ENCODE data around the gene DCP1B. TPM values are rescaled to one million over a fixed set of nuclear protein-coding genes. Genes with fewer than 3 reads are reported as not detected.

DCP1B gene
- polyA plus RNA-seq, 2 of the 4 experiments (the other 2 are of a cell fraction), result 7.7 to 19.2 TPM

DNA sequence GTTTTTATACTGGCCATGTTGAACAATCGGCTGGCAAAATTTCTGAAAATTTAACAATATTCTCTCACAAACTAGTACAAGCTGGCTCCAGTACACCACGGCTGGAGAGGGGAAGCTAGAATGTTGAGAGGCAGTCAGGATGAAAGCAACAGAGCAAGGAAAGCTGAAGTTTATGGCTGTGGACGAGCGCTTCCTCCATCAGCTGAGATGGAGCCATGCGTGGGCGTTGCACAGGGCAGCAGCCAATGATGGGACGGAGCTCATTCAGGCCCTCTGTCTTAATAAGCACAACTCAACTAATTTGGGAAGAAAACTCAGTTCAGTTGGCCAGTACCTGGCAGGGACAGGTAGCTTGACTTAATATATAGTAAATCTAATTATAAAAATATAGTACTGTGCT is 14.1 kb upstream of the DCP1B start:
- ATAC-seq, result no peak
- no peak for FAIRE-seq
- Histone ChIP-seq H3K4me2 (no peak overlapping the region), H3K9me3 (no peaks in the 10 kb centered on the region; the same call in 2 of the 3 replicates), H3K4me1 (no peaks in the 10 kb centered on the region), H3K27ac (no peak overlapping the region), H3K4me3 (no peak overlapping the region)
- ChIA-PET POLR2A (interaction anchor here (0.5 kb wide), 1 partner anchor 18 kb away, joined by 4 read pairs; no protein-coding TSS in a partner anchor), CTCF (interaction anchor here (0.5 to 1.9 kb wide), 4 partner anchors 10 to 228 kb away, joined by 3 to 8 read pairs (median 3); no protein-coding TSS in a partner anchor)
- 69% methylated on average over 7 of the region's 7 CpGs for WGBS (ENCODE audit: missing lambda C conversion rate)
- TF ChIP-seq FOSB (CRISPR knock-in tag; IDR thresholded peaks at IDR 0.05) (no peak), BHLHE40 (IDR thresholded peaks at IDR 0.05; ENCODE audit: low read depth, low read length) (no peak), ZNF302 (CRISPR knock-in tag; IDR thresholded peaks at IDR 0.05) (no peak), NPAS2 (CRISPR knock-in tag; IDR thresholded peaks at IDR 0.05; ENCODE audit: borderline replicate concordance) (no peak)
- TF ChIP-seq, protein P1, sequence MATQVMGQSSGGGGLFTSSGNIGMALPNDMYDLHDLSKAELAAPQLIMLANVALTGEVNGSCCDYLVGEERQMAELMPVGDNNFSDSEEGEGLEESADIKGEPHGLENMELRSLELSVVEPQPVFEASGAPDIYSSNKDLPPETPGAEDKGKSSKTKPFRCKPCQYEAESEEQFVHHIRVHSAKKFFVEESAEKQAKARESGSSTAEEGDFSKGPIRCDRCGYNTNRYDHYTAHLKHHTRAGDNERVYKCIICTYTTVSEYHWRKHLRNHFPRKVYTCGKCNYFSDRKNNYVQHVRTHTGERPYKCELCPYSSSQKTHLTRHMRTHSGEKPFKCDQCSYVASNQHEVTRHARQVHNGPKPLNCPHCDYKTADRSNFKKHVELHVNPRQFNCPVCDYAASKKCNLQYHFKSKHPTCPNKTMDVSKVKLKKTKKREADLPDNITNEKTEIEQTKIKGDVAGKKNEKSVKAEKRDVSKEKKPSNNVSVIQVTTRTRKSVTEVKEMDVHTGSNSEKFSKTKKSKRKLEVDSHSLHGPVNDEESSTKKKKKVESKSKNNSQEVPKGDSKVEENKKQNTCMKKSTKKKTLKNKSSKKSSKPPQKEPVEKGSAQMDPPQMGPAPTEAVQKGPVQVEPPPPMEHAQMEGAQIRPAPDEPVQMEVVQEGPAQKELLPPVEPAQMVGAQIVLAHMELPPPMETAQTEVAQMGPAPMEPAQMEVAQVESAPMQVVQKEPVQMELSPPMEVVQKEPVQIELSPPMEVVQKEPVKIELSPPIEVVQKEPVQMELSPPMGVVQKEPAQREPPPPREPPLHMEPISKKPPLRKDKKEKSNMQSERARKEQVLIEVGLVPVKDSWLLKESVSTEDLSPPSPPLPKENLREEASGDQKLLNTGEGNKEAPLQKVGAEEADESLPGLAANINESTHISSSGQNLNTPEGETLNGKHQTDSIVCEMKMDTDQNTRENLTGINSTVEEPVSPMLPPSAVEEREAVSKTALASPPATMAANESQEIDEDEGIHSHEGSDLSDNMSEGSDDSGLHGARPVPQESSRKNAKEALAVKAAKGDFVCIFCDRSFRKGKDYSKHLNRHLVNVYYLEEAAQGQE (IDR thresholded peaks at IDR 0.05), result no peak
- no peak for DNase-seq (ENCODE audit: low read depth in 1 of 2, low spot score in 1 of 2)

DNA sequence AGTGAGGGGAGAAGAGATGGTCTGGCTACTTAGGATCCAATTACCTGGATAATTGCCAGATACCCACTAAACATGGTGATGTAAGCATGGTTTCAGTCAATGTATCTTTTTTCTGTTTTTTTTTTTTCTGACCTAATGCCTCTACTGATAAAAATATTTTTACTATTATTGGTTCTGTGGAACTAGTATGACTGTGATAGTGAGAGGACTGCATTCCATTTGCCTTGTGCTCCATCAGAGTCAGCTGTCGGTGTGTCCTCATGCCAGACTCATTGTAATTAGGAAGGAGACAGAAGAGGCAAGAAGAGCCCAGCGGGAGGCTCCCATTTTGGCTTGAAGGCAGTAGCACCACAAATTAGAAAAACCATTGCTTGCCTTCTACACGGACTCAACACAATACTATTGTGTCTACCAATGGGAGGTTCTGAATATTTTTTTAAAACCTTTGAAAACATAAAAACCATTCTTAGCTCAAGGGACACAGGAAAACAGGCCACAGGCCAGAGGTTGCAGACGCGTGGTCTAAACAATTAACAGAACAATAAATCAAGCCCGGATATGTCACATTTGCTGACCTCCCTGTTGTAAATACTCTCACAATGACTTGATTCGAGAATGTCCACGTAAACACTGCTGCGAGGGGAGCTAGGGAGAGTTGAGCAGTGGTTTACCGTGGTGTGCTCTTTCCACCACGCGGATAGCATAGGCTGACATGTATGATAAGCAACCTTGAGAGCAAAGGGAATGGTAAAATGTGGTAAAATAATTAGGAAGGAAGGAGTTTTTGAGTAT is 13.5 kb upstream of the DCP1B start:
- H3K9me3 ChIP-seq, result no peaks in the 10 kb centered on the region; the same call in 2 of the 3 replicates
- POLR2A ChIA-PET, result no interaction called here
- H3K27ac ChIP-seq, result no peak overlapping the region
- H3K4me3 ChIP-seq, result no peak overlapping the region
- FAIRE-seq (no peak), DNase-seq (ENCODE audit: low read depth in 1 of 2, low spot score in 1 of 2) (no peak), ATAC-seq (no peak)
- WGBS (ENCODE audit: missing lambda C conversion rate), result 59% methylated on average over 12 of the region's 12 CpGs
- CTCF ChIA-PET, result interaction anchor here (1.5 to 1.9 kb wide), 3 partner anchors 10 to 17 kb away, joined by 5 to 8 read pairs (median 6); no protein-coding TSS in a partner anchor
- H3K4me2 ChIP-seq, result no peak overlapping the region
- TF ChIP-seq, protein P2, sequence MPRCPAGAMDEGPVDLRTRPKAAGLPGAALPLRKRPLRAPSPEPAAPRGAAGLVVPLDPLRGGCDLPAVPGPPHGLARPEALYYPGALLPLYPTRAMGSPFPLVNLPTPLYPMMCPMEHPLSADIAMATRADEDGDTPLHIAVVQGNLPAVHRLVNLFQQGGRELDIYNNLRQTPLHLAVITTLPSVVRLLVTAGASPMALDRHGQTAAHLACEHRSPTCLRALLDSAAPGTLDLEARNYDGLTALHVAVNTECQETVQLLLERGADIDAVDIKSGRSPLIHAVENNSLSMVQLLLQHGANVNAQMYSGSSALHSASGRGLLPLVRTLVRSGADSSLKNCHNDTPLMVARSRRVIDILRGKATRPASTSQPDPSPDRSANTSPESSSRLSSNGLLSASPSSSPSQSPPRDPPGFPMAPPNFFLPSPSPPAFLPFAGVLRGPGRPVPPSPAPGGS (IDR thresholded peaks at IDR 0.05), result no peak
- TF ChIP-seq ZC3H11A (IDR thresholded peaks at IDR 0.05) (no peak), NFE2L2 (conservative IDR thresholded peaks at IDR 0.05; ENCODE audit: low read length) (no peak), FOSB (CRISPR knock-in tag; IDR thresholded peaks at IDR 0.05) (no peak), CBX2 (IDR thresholded peaks at IDR 0.05; ENCODE audit: borderline replicate concordance, low read depth) (no peak), MAZ (IDR thresholded peaks at IDR 0.05; ENCODE audit: borderline replicate concordance, low read depth, low read length) (no peak), ESRRA (IDR thresholded peaks at IDR 0.05; ENCODE audit: borderline replicate concordance, low read length) (no peak), RFX5 (IDR thresholded peaks at IDR 0.05) (no peak), ZSCAN20 (CRISPR knock-in tag; IDR thresholded peaks at IDR 0.05) (no peak), RNF2 (IDR thresholded peaks at IDR 0.05; ENCODE audit: borderline replicate concordance, low read depth) (no peak), TP53 (CRISPR knock-in tag; IDR thresholded peaks at IDR 0.05) (no peak)
- TF ChIP-seq, protein P1 (IDR thresholded peaks at IDR 0.05), result no peak
- TF ChIP-seq, protein P3, sequence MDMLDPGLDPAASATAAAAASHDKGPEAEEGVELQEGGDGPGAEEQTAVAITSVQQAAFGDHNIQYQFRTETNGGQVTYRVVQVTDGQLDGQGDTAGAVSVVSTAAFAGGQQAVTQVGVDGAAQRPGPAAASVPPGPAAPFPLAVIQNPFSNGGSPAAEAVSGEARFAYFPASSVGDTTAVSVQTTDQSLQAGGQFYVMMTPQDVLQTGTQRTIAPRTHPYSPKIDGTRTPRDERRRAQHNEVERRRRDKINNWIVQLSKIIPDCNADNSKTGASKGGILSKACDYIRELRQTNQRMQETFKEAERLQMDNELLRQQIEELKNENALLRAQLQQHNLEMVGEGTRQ (IDR thresholded peaks at IDR 0.05), result no peak
- H3K4me1 ChIP-seq, result no peaks in the 10 kb centered on the region
